ENCODE results near the gene CFAP77.

CFAP77 gene

GRCh38 chr9:132622159-132622558 lies 212.1 kb downstream of the CFAP77 start:
- no peak; the same call in 2 of the 3 replicates for ATAC-seq
- TF ChIP-seq PATZ1 (CRISPR knock-in tag; IDR thresholded peaks at IDR 0.05; ENCODE audit: borderline replicate concordance) (no peak), ZNF565 (CRISPR knock-in tag; conservative IDR thresholded peaks at IDR 0.05; ENCODE audit: low read depth) (no peak), OSR1 (CRISPR knock-in tag; IDR thresholded peaks at IDR 0.05) (no peak), TSHZ2 (CRISPR knock-in tag; IDR thresholded peaks at IDR 0.05) (no peak), PPARA (CRISPR knock-in tag; IDR thresholded peaks at IDR 0.05; ENCODE audit: borderline replicate concordance) (no peak), TOX (CRISPR knock-in tag; IDR thresholded peaks at IDR 0.05; ENCODE audit: borderline replicate concordance) (no peak), ZC3H10 (CRISPR knock-in tag; IDR thresholded peaks at IDR 0.05) (no peak), BACH2 (CRISPR knock-in tag; IDR thresholded peaks at IDR 0.05; ENCODE audit: borderline replicate concordance) (no peak), ZFP30 (CRISPR knock-in tag; IDR thresholded peaks at IDR 0.05) (no peak)

All from SK-N-SH treated with all-trans-retinoic acid at 6 μM for 48 hours (cell line).